PC-3 (cell line): ENCODE measurements around the gene GSG1L.

ENCODE experiments used
- CTCF ChIP-seq: fragments of 300-600 bp; sonication (generic); conservative IDR thresholded peaks from 2 replicates; pipeline ENCODE4 v1.5.1; 2017; ENCODE audit warnings: antibody characterized with exemption, low read depth, mild to moderate bottlenecking, low read length
- EZH2 ChIP-seq: fragments of 300-600 bp; sonication (generic); IDR thresholded peaks from one replicate; pipeline ENCODE4 v1.6.1; 2017; ENCODE audit warnings: antibody characterized with exemption, mild to moderate bottlenecking, low read length; ENCODE audit not compliant: unreplicated experiment
- EZH2phosphoT487 ChIP-seq: fragments of 300-600 bp; sonication (generic); IDR thresholded peaks from 2 replicates; pipeline ENCODE4 v1.6.1; 2018; ENCODE audit warnings: mild to moderate bottlenecking, antibody characterized with exemption, low read length, borderline replicate concordance

GRCh38 chr16:27943766-27944165, 119.7 kb downstream of the GSG1L start:
- TF ChIP-seq CTCF = no peak
- TF ChIP-seq EZH2phosphoT487 = no peak
- no peak for TF ChIP-seq EZH2
